ENCODE measurements around the gene ENPP3. TPM values are rescaled to one million over a fixed set of nuclear protein-coding genes. Genes with fewer than 3 reads are reported as not detected.

Gene ENPP3
- total and polyA plus RNA-seq, 4 donors: 0.31 to 2.9 (median 0.54) TPM

- H3K4me1 ChIP-seq (ENCODE audit: control insufficient read depth in 5 of 5, insufficient read depth in 5 of 5, low read length in 5 of 5): no peaks in the 10 kb centered on the region
- no peaks in the 10 kb centered on the region for H3K9me3 ChIP-seq (ENCODE audit: control insufficient read depth in 4 of 4, insufficient read depth in 3 of 4, low read length in 3 of 4)
- H3K27me3 ChIP-seq (ENCODE audit: control insufficient read depth in 3 of 3, insufficient read depth in 3 of 3, low read length in 2 of 3): no peaks in the 10 kb centered on the region
- WGBS, 2 donors: 78 to 79% methylated on average over 3 of the region's 3 CpGs
- ATAC-seq (ENCODE audit: insufficient read depth, low FRiP score): no peak
- no peak overlapping the region for H3K9ac ChIP-seq (ENCODE audit: insufficient read depth in 1 of 2, low read length in 2 of 2)
- no peaks in the 10 kb centered on the region for H3K36me3 ChIP-seq (ENCODE audit: control insufficient read depth in 4 of 4, insufficient read depth in 4 of 4, low read length in 4 of 4)
- H3K4me3 ChIP-seq: no peak overlapping the region
- DNase-seq: no peak
- H3K27ac ChIP-seq (ENCODE audit: low read depth in 1 of 2, low read length in 1 of 2): no peak overlapping the region
- TF ChIP-seq CTCF (IDR thresholded peaks at IDR 0.05; ENCODE audit: control extremely low read depth, extremely low read depth): no peak
Measured at GRCh38 chr6:131642987-131643611, 6.0 kb downstream of the ENPP3 start.

- Histone ChIP-seq H3K36me3 (ENCODE audit: control insufficient read depth in 4 of 4, insufficient read depth in 4 of 4, low read length in 4 of 4) (no peaks in the 10 kb centered on the region), H3K27me3 (ENCODE audit: control insufficient read depth in 3 of 3, insufficient read depth in 3 of 3, low read length in 2 of 3) (no peaks in the 10 kb centered on the region), H3K4me3 (no peak overlapping the region), H3K27ac (ENCODE audit: low read depth in 1 of 2, low read length in 1 of 2) (no peak overlapping the region), H3K9me3 (ENCODE audit: control insufficient read depth in 4 of 4, insufficient read depth in 3 of 4, low read length in 3 of 4) (no peaks in the 10 kb centered on the region), H3K4me1 (ENCODE audit: control insufficient read depth in 5 of 5, insufficient read depth in 5 of 5, low read length in 5 of 5) (no peaks in the 10 kb centered on the region), H3K9ac (ENCODE audit: insufficient read depth in 1 of 2, low read length in 2 of 2) (no peak overlapping the region)
- no peak for DNase-seq
- TF ChIP-seq CTCF (IDR thresholded peaks at IDR 0.05; ENCODE audit: control extremely low read depth, extremely low read depth): no peak
- ATAC-seq (ENCODE audit: insufficient read depth, low FRiP score): no peak
- 70 to 90% methylated on average over 2 of the region's 2 CpGs for WGBS, 2 donors
Measured at GRCh38 chr6:131643855-131644460, 6.9 kb downstream of the ENPP3 start.

GRCh38 chr6:131644921-131645320, 7.8 kb downstream of the ENPP3 start:
- H3K27ac ChIP-seq (ENCODE audit: low read depth in 1 of 2, low read length in 1 of 2): no peak overlapping the region
- 85 to 91% methylated on average over 1 of the region's 1 CpG for WGBS, 2 donors
- no peaks in the 10 kb centered on the region for H3K4me1 ChIP-seq (ENCODE audit: control insufficient read depth in 5 of 5, insufficient read depth in 5 of 5, low read length in 5 of 5)
- no peaks in the 10 kb centered on the region for H3K36me3 ChIP-seq (ENCODE audit: control insufficient read depth in 4 of 4, insufficient read depth in 4 of 4, low read length in 4 of 4)
- DNase-seq (no peak), ATAC-seq (ENCODE audit: insufficient read depth, low FRiP score) (no peak)
- H3K4me3 ChIP-seq: no peak overlapping the region
- no peak overlapping the region for H3K9ac ChIP-seq (ENCODE audit: insufficient read depth in 1 of 2, low read length in 2 of 2)
- no peaks in the 10 kb centered on the region for H3K27me3 ChIP-seq (ENCODE audit: control insufficient read depth in 3 of 3, insufficient read depth in 3 of 3, low read length in 2 of 3)
- no peak for TF ChIP-seq CTCF (IDR thresholded peaks at IDR 0.05; ENCODE audit: control extremely low read depth, extremely low read depth)
- no peaks in the 10 kb centered on the region for H3K9me3 ChIP-seq (ENCODE audit: control insufficient read depth in 4 of 4, insufficient read depth in 3 of 4, low read length in 3 of 4)
